C1 segment of cervical spinal cord (tissue), 14 donors: Measurements from ENCODE around the gene TRPC5OS.
A peak's percentile ranks its signal among the peaks of the same experiment; 100 is the strongest.

Experiments
- DNase-seq, 14 donors: peaks; one replicate each; lab custom pipeline; 2025; lab: John Stamatoyannopoulos, UW

Gene TRPC5OS

GRCh38 chrX:111875881-111876280 is at the start of gene TRPC5OS:
Gene TRPC5OS, plus strand, starts transcription at chrX:111876181. Its CDS starts 25,669 bp downstream, at chrX:111901850.
- DNase-seq = no peak

GRCh38 chrX:111829345-111829744 is 46.6 kb upstream of the TRPC5OS start:
- DNase-seq = no peak

- no peak for DNase-seq
These were observed 45.4 kb upstream of the TRPC5OS start for GRCh38 chrX:111830571-111830970.

- DNase-seq = peak in 1 of 14 donors; percentile 2
These were observed 44.6 kb upstream of the TRPC5OS start for GRCh38 chrX:111831343-111831742.

- peak in 2 of 14 donors; percentile 1 for DNase-seq
These were observed 38.8 kb upstream of the TRPC5OS start for GRCh38 chrX:111837197-111837596.

- DNase-seq = no peak
These were observed 28.4 kb upstream of the TRPC5OS start for GRCh38 chrX:111847491-111848133.

GRCh38 chrX:111848541-111848940 is 27.4 kb upstream of the TRPC5OS start:
- no peak for DNase-seq

GRCh38 chrX:111850975-111851374 is 25.0 kb upstream of the TRPC5OS start:
- no peak for DNase-seq

- DNase-seq = no peak
These were observed 21.2 kb upstream of the TRPC5OS start for GRCh38 chrX:111854556-111855490.

- no peak for DNase-seq
These were observed 18.4 kb upstream of the TRPC5OS start for GRCh38 chrX:111857534-111858060.

GRCh38 chrX:111861605-111862004 is 14.4 kb upstream of the TRPC5OS start:
- DNase-seq = no peak

GRCh38 chrX:111867236-111867635 is 8.7 kb upstream of the TRPC5OS start:
- no peak for DNase-seq

GRCh38 chrX:111868726-111869638 is 7.0 kb upstream of the TRPC5OS start:
- DNase-seq = peak in 2 of 14 donors; percentile 0 to 19

- peak in 7 of 14 donors; percentile 3 to 19 (median 6) for DNase-seq
These were observed 6.3 kb upstream of the TRPC5OS start for GRCh38 chrX:111869639-111870034.

- DNase-seq = no peak
These were observed 1.7 kb upstream of the TRPC5OS start for GRCh38 chrX:111874241-111874640.

GRCh38 chrX:111876646-111877045 is 665 bp downstream of the TRPC5OS start:
- no peak for DNase-seq

- DNase-seq = no peak
These were observed 1.7 kb downstream of the TRPC5OS start for GRCh38 chrX:111877681-111878080.

GRCh38 chrX:111880735-111881134 is 4.8 kb downstream of the TRPC5OS start:
- DNase-seq = no peak

GRCh38 chrX:111881715-111882114 is 5.7 kb downstream of the TRPC5OS start:
- no peak for DNase-seq

GRCh38 chrX:111886678-111887077 is 10.7 kb downstream of the TRPC5OS start:
- peak in 1 of 14 donors; percentile 4 for DNase-seq

GRCh38 chrX:111888600-111888999 is 12.6 kb downstream of the TRPC5OS start:
- DNase-seq = no peak
